ENCODE results near the gene NTRK2.

- TF ChIP-seq ZNF274 (IDR thresholded peaks at IDR 0.05; ENCODE audit: low read length) = no peak
- no peak for TF ChIP-seq ZNF274 (tag by site-specific recombination; IDR thresholded peaks at IDR 0.05; ENCODE audit: borderline replicate concordance)
- no peak for TF ChIP-seq CTCF (tag by site-specific recombination; IDR thresholded peaks at IDR 0.05)
- no peak for TF ChIP-seq GLI4 (tag by site-specific recombination; IDR thresholded peaks at IDR 0.05)
- TF ChIP-seq ZNF777 (tag by site-specific recombination; IDR thresholded peaks at IDR 0.05; ENCODE audit: borderline replicate concordance) = no peak
Measured at GRCh38 chr9:84970432-84970831, 300.9 kb downstream of the NTRK2 start.

All from HEK293 (cell line).